ENCODE data around the gene DTWD2.

- TF ChIP-seq CTCF (IDR thresholded peaks at IDR 0.05; ENCODE audit: low read depth, low read length) (no peak), MAX (IDR thresholded peaks at IDR 0.05; ENCODE audit: low read depth, low read length) (no peak), POLR2A (IDR thresholded peaks at IDR 0.05; ENCODE audit: extremely low read depth, insufficient read length) (no peak), MYC (IDR thresholded peaks at IDR 0.05; ENCODE audit: low read depth, low read length) (no peak)
Observed at GRCh38 chr5:118924006-118924389, 64.3 kb downstream of the DTWD2 start.
